ENCODE data around the gene ADAM33. TPM values are rescaled to one million over a fixed set of nuclear protein-coding genes. Genes with fewer than 3 reads are reported as not detected.
A peak's percentile ranks its signal among the peaks of the same experiment; 100 is the strongest.

The ADAM33 gene
- polyA plus RNA-seq, 3 donors, result 7.7 to 15.3 (median 9.7) TPM

DNA sequence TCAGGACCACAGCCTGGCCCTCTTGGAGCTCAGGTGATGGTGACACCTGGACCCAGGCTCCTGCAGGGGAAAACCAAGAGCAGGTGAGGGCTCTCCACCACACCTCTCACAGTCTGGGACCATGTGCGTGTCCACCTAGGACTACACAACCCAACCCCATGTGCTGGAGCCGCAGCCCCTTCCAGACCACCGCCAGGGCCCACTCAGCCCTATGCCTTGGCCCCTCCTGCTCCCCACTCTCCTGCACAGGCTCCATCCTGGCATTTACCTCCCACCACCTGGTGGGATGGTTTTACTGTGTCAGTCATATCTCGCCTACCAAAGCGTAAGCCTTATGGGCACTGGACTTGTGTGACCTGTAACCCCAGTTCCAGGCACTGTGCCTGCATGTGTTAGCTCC lies 13.1 kb upstream of the ADAM33 start:
- DNase-seq (ENCODE audit: extremely low read depth in 1 of 11, low read depth in 9 of 11, low spot score in 4 of 11), result no peak

DNA sequence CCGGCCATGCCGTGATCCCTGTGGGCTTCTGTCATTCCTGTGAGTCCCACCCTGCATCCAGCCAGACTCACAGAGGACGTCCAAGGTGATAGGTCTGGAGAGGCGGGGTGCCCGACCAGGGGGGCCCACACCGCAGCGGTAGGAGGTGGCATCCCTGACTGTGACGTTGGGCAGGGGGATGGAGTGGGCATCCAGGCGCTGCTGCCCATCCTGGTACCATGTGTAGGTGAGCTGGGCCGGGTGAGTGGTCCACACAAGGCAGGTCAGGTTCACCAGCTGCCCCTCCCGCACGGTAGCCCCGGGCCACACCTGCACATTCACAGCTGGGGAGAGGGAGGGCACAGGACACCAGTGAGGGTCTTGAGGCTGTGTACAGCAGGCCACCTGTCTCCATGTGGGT lies 11.6 kb upstream of the ADAM33 start:
- DNase-seq (ENCODE audit: extremely low read depth in 1 of 11, low read depth in 9 of 11, low spot score in 4 of 11), result no peak

DNA sequence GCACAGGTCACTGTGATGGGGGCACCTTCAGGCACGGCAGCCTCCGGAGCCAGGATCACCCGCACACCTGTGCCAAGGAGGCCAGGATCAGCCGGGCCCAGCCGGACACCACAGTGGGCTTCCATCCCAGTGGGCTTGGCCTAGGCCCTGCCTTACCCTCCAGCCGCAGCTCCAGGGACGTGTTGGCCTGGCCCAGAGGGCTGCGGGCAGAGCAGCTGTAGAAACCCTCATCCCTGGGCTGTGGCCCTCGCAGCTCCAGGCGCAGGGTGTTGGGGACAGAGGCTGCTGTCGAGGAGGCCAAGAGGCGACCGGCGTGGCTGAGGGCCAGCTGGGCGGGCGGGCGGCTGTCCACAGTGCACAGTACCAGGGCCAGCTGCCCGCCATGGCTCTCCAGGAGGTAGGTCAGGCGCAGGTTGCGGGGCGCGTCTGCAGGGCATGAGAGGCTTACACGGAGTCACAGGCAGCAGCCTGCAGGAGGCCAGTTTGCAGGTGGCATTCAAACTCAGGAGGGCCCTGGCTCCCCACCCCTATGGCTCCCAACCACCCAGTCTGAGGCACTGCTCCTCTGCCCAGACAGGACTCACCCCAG lies 11.0 kb upstream of the ADAM33 start:
- no peak for DNase-seq (ENCODE audit: extremely low read depth in 1 of 11, low read depth in 9 of 11, low spot score in 4 of 11)

DNA sequence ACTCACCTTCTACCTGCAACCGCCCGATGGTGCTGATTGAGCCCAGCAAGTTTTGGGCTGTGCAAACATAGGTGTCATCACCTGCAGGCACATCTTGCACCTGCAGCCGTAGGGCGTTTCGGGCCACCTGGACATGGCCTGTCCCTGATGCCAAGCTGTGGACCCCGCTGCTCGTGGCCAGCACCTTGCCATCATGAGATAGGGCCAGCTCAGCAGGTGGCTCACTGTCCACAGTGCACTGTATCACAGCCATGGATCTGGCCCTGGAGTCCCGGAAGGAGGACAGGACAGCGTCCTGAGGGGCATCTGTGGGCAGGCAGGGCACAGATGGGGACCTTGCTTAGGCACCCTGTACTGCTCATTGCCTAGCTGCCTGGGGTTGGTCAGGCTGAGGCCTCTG lies 10.1 kb upstream of the ADAM33 start:
- no peak for DNase-seq (ENCODE audit: extremely low read depth in 1 of 11, low read depth in 9 of 11, low spot score in 4 of 11)

DNA sequence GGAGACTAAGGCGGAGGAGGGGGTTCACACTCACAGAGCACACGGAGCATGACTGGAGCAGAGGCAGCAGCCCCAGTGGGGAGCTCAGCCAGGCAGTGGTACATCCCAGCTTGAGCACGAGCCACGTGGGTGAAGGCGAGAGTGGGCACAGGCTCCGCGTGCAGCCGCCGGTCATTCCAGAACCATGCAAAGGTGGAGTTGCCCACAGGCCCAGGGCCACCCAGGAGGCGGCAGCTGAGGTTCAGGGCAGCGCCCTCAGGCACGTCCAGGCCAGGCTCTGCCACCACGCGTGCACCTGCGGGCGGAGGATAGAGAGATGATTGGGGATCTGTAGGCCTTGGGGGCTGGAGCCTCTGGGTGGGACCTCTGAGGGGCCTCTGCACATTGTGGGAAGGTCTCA lies 9.5 kb upstream of the ADAM33 start:
- DNase-seq (ENCODE audit: extremely low read depth in 1 of 11, low read depth in 9 of 11, low spot score in 4 of 11), result no peak

DNA sequence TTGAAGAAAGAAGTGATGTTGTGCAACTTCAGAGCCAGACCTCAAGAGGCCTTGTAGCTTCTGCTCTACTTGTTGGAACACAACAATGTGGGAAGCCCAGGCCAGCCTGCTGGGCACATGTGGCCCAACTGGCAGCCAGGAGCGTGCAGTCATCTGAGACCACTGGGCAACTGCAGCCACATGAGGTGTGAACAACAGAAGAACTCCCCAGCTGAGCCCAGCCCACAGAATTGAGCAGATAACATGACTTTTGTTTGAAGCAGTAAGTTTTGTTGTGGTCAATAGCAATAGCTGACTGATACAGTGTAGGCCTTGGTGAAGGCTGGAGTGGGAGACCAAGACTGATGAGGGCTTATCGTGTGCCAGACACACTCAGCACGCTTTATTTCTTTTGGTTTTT lies 8.6 kb upstream of the ADAM33 start:
- DNase-seq (ENCODE audit: extremely low read depth in 1 of 11, low read depth in 9 of 11, low spot score in 4 of 11), result no peak

DNA sequence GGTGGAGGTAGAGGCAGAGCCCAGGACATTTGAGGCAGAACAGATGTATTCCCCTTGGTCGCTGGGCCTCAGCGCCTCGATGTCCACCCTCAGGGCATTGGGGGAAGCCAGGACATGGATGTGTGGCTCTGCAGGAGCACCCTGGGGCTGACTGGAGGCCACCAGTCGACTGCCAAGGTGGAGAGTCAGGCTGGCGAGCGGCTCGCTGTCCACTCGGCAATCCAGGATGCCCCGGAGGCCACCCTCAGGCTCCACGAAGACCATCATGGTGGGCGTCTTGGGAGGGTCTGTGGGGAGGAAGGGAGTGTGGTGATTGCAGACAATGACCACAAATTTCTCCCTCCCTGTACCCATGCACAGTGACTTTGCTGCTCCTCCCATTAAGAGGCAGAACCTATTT lies 8.2 kb upstream of the ADAM33 start:
- no peak for DNase-seq (ENCODE audit: extremely low read depth in 1 of 11, low read depth in 9 of 11, low spot score in 4 of 11)

DNA sequence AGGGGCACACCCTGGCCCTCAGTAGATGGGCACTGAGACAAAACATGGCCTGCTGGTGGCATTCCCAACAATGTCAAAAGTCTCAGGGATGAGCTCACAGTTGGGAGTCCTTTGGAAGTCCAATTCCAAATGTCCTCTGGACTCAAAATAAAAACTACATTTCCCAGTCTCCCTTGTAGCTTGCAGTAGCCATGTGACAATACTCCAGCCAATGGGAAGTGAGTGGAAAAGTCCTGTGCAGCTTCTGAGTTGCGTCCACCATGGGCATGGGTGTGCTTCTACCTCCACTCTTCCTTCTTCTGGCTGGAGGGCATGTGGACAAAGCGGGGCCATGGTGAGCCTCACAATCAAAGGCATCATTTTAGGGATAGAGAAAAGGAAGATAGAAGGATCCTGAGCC lies 5.8 kb upstream of the ADAM33 start:
- peak in 1 of 11 donors; percentile 38 for DNase-seq (ENCODE audit: extremely low read depth in 1 of 11, low read depth in 9 of 11, low spot score in 4 of 11)

DNA sequence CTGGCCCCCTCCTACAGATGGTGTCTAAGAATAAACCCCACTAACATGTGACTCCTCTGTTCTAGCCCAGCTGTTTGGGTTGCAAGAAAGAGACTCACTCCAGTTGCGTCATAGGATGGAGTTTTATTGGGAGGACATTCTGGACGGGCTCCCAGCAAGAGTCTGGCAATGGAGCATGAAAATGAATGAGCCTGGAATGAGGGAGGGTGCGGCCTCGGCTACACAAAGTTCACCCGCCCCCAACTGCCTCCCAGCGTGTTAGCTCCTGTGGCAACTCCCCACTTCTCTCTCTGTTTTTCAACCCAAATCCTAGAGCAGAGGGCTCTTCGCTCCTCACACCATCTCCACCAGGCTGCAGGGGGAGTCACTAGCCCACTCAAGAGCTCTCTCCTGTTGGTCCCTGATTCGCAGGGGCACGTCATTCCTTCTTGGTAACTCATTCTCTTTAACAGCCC lies 5.1 kb upstream of the ADAM33 start:
- DNase-seq (ENCODE audit: extremely low read depth in 1 of 11, low read depth in 9 of 11, low spot score in 4 of 11), result peak in 9 of 11 donors; percentile 53 to 90 (median 77)

DNA sequence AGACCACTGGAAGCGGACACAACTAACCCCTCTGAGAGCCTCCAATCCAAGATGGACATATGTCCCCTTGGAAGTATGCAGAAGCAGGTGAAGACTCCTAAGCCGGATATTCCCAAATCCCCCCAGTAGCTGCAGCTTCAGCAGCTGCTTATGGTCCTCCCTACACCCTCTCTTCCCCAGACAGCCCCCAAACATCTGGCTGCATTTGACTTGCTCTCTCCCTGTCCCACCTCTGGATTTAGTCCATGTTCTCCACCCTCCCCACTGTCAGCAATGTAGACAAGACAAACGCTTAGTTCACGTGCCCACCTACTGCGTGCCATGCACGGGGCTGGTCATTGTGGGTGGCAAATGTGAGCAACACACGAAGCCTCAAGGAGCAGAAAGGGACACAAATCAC lies 4.6 kb upstream of the ADAM33 start:
- DNase-seq (ENCODE audit: extremely low read depth in 1 of 11, low read depth in 9 of 11, low spot score in 4 of 11), result no peak

DNA sequence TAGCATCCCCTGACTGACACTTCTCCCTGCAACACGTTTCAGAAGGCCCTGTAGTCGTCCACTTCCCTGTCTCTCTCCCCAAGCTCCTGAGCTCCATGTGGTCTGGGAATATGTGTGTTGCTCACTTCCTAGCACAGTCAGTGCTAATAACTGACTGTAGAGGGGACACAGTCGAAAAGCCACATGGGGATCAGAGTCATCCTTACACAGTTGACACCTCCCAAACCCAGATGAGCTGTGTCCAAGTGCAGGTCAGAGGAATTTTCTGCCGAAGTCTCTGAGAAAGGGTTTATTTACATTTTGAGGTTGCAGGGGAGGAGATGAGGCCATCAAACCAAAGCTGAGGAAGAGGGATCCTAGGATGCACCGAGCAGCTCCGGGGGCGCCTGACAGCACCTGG lies 3.5 kb upstream of the ADAM33 start:
- DNase-seq (ENCODE audit: extremely low read depth in 1 of 11, low read depth in 9 of 11, low spot score in 4 of 11), result no peak

DNA sequence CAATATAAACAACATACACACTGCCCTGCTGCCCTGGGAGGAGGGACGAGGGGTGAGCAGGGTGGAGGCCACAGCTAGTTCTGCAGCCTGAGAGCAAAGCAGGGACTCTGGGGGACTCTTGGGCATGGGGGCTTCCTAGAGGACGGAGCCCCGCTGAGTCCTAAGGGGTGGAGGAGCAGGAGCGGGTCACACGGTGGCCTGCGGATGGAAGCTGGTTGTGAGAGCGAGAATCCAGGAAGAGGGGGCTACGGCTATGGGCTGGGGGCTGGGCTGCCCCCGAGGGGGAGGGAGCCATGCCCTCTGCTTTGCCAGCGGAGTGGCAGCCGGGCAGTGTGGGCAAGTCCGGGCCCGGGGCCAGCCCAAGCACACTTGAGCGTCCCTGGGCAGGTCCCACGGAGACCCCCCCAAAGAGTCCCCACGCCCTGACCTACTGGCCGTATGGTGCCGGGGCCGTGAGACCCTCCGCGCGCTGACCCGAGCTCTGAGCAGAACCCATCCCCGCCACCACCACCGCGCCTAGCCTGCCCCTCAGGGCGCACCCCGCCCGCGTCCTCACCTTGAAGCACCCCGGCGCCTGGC lies 369 bp downstream of the ADAM33 start:
- DNase-seq (ENCODE audit: extremely low read depth in 1 of 11, low read depth in 9 of 11, low spot score in 4 of 11), result no peak

DNA sequence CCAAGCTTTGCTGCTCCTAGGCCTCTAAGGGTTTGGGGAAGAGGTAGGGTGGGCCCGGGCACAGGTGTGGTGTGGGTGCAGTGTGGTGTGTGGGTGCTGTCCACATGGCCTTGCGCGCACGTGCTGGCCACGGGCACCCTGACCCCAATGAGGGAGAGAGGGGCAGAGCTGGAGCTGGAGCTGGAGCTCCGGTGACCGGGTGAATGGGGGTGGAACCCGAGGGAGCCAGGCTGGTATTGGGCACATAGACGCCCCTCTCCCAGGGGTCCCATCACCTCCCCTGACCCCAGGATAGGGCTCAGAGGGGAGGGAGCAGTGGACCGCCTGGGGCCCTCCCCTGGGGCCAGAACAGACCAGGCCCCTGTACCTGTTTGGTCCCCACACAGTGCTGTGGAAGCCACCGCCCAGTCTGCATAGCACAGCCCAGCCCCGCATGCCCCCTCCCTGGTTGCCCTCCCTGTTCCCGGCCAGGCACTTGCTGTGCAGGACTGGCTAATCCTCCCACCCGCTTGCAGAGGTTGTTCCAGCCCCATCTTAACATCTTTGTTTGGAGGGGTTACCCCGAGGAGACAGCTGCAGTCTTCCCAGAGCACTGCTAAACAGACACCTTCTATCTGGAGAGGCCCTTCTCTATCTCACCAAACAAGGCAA lies 984 bp downstream of the ADAM33 start:
- DNase-seq (ENCODE audit: extremely low read depth in 1 of 11, low read depth in 9 of 11, low spot score in 4 of 11), result no peak

DNA sequence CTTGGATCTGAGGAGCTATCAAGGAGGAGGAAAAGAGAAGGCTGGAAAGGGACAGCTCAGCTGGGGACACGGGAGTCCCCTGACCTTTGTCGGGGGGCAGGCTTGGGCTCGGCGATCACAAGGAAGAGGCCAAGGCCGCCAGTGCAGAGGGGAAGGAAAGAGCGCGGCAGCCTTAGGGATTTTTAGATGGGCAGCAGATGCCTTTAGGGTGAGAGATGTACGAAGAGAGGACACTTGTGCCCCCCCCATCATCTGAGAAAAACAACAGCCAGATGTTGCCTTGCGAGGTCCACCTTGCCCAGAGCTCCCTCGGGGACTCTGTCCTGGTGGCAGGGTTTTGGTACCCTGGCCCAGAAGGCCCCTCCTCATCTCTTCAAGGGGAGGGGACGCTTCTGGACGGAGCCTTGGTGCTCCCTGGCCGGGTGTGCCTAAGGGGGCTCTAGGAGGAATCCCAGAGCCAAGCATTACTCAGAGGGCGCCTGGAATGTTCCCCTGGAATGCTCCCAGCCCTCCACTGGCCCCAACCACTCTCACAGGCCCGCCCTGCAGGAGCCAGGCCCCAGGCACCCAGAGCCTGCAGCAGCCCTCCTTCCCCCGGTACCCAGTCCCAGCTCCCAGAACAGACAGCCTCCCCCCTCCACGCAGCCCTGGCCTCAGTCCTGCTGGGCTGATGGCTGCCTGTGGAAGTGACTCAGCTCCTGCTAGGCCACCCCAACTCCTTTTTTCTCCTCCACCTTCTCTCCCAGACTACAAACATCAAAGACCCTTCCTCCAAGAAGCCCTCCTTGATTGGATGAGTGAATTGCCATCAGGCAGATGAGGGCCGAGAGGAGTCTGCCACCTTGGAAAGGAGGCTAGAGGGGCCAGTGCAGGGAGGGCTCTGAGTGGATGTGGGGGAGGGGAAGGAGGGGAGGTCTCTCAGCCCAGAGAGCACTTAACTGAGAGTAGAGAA lies 1.8 kb downstream of the ADAM33 start:
- DNase-seq (ENCODE audit: extremely low read depth in 1 of 11, low read depth in 9 of 11, low spot score in 4 of 11), result no peak

DNA sequence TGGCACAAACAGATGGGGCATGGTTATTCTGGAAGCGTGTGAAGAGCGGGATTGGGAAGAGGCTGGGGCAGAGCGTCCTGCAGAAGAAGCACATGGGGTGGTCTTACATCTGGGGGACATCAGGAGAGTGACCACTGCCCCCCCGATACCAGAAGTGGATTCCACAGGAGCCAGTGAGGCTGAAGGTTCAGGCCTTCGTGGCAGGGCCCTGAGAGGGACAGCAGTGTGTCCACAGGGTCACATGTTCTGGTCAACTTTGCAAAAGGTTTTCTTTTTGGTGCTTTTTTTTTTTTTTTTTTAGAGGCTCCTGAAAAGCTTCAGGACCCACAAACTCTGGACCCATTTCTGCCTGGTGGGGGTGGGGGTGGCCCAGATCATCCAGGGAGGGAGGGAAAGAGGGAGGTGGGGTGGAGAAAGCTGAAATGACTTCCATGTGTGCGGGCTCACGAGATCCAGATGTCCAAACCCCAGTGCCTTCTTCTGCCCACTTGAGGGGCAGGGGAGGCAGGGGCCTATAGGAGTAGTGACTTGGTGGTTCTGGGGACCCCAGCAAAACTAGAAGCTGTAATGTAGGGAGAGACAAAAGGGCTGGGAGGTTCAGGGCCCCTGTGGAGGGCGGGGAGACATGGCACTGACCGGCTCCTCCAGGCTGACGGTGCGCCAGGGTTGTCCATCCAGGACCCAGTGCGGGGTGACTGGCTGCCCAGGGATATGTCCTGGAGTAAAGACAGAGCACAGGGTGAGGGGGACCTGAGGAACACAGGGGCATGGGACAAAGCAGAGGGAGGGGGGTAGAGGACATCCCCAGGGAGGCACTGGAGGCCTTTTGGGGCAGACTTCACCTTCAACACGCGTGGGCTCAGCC lies 2.7 kb downstream of the ADAM33 start:
- no peak for DNase-seq (ENCODE audit: extremely low read depth in 1 of 11, low read depth in 9 of 11, low spot score in 4 of 11)

DNA sequence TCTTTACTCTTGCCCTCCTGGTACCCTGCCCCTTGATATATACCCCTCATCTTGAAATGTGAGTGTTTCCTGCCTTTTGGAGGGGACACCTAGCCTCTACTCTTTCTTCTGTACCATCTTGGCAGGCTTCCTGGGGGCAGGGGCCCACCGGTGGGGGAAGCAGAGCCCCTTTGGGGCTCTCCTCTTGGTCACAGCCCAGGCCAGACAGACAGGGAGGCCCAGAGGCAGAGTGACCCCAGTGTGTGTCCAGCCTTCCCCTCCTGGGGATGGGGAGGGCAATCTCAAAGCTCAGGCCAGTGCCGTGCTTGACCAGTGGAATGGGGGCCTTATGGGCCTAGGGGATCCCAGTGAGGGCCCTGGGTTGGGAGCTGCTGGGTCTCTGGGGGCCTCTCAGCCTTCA lies 3.6 kb downstream of the ADAM33 start:
- DNase-seq (ENCODE audit: extremely low read depth in 1 of 11, low read depth in 9 of 11, low spot score in 4 of 11), result no peak

DNA sequence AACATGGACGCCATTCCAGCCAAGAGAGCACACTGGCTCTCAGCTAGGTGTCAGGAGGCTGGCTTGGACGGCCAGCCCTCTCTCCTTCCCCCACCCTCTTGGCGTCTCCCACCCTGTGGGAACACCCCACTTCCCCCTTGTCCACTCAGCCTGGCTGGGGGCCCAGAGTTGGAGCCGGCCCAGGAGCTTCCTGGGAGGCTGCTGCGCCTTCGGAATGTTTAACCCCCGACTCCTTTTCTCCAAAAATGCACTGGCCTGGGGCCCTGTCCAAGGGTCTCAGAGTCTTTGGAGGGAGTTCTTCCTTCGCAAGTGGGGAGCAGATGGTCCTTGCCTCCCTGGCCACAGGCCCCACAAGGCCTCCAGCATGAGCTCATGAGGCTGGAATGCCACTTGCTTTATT lies 4.1 kb downstream of the ADAM33 start:
- peak in 1 of 11 donors; percentile 41 for DNase-seq (ENCODE audit: extremely low read depth in 1 of 11, low read depth in 9 of 11, low spot score in 4 of 11)

DNA sequence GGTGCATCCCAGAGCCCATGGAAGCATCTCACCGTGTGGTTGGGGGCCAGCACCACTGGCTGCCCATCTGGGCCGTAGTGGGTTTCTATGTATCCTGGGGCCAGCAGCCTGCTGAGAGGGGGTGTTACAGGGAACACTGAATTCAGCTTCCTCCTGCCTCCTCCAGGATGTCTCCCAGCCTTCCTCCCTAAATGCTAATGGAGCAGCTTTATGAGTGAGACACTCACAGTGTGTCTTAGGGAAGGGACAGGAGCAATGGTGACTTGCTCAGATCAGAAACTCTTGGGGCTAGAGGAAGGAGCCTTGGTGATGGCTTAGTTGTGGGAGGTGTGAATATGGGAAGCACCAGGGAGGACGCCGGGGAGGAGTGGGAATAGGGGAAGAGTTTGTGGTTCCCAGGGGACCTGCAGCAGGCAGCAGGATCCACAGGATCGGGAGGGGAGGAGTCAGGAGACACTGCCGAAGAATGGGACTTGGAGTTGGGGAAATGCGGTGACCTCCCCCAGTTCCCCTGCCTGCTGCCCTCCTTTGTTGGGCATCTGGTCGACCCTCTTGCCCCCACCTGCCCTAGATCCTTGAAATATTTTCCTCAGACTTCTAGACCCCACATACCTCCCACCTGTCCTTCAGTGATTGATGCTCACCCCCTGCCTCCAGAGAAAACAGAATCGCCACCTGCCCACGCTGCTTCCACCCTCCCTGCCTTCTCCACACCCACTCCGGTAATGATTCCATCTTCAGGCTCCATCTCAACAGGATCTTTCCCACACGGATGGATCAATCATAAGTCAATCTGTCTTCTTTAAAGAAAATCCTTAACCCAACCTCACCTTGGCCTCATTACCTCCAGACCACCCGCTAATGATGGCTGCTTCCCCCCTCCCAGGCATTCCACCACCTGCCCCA lies 6.6 kb downstream of the ADAM33 start:
- DNase-seq (ENCODE audit: extremely low read depth in 1 of 11, low read depth in 9 of 11, low spot score in 4 of 11), result no peak

All from renal cortex interstitium (tissue), 11 donors.